VCaP (cell line): ENCODE measurements around the gene TFDP1.

Experiments used
- H3K27ac ChIP-seq: fragments of 450-650 bp; 2 replicates; pipeline ENCODE4 v1.5.1; 2017
- TF ChIP-seq, protein P1 (sequence below): fragments of 450-650 bp; conservative IDR thresholded peaks from 2 replicates; pipeline ENCODE4 v1.5.1; 2017; ENCODE audit warnings: mild to moderate bottlenecking, moderate library complexity

The TFDP1 gene

DNA sequence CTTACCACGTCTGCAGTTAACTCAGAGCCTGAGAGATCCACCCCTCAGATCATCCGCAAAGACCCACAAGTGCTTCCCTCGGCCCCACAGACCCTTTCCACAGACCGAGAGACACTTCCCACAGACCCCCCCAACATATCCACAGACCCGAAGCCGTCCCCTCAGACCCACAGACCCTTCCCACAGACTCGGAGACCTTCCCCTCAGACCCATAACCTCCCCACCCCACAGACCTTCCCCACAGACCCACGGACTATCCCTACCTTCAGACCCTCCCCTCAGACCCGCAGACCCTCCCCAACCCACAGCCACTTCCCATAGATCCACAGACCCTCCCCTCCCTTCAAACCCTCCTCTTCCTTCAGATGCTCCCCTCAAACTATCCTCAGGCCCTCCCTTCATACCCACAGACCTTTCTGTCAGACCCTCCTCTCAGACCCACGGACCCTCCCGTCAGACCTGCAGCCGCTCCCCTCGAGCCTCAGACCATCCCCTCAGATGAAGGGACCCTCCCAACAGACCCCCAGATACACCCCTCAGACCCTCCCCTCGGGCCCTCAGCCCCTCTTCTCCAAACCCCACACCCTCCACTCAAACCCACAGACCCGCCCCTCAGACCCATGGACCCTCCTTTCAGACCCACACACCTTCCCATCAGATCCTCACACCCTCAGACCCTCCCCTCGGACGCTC is 20.1 kb upstream of the TFDP1 start:
- no peak overlapping the region for H3K27ac ChIP-seq
- TF ChIP-seq, protein P1, sequence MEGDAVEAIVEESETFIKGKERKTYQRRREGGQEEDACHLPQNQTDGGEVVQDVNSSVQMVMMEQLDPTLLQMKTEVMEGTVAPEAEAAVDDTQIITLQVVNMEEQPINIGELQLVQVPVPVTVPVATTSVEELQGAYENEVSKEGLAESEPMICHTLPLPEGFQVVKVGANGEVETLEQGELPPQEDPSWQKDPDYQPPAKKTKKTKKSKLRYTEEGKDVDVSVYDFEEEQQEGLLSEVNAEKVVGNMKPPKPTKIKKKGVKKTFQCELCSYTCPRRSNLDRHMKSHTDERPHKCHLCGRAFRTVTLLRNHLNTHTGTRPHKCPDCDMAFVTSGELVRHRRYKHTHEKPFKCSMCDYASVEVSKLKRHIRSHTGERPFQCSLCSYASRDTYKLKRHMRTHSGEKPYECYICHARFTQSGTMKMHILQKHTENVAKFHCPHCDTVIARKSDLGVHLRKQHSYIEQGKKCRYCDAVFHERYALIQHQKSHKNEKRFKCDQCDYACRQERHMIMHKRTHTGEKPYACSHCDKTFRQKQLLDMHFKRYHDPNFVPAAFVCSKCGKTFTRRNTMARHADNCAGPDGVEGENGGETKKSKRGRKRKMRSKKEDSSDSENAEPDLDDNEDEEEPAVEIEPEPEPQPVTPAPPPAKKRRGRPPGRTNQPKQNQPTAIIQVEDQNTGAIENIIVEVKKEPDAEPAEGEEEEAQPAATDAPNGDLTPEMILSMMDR: no peak

- no peak overlapping the region for H3K27ac ChIP-seq
- TF ChIP-seq, protein P1: no peak
Observed at GRCh38 chr13:113565526-113566226, 18.9 kb upstream of the TFDP1 start.

DNA sequence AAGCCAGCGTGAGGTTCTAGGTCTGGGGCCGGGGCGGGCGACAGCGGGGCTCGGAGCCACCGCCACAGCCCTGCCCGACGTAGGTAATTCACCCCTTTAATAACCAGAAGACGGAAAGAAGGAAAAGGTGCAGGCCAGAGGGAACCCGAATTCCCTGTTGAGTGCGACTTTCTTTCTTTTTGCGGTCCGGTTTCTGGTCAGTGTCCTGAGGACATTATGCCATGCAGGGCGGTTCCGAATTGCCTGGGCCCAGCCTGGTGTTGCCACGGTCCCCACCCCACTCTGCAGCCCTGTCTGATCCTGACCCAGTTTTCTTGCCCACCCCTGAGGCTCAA is 18.4 kb upstream of the TFDP1 start:
- TF ChIP-seq, protein P1: no peak
- no peak overlapping the region for H3K27ac ChIP-seq

DNA sequence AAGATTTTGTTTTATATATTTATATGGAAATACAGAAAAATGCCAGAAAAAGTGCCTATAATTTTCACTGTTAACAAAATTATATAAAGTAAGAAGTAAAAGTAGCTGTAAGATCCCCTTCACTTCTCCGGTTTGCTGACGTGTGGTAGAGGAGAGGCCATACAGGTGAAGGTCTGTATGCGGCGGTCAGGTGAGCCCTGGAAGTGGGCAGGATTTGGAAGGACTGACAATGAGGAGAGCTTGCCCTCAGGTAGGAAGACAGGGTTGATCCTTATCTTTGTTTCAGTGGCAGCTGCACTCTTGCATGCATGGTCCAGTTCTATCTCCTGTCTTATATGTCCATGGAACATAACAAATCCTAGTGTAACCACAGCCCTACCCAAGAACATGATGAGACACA is 16.9 kb upstream of the TFDP1 start:
- TF ChIP-seq, protein P1: no peak
- H3K27ac ChIP-seq: no peak overlapping the region

GRCh38 chr13:113573065-113573464 is 11.5 kb upstream of the TFDP1 start:
- TF ChIP-seq, protein P1: no peak
- H3K27ac ChIP-seq: no peak overlapping the region

DNA sequence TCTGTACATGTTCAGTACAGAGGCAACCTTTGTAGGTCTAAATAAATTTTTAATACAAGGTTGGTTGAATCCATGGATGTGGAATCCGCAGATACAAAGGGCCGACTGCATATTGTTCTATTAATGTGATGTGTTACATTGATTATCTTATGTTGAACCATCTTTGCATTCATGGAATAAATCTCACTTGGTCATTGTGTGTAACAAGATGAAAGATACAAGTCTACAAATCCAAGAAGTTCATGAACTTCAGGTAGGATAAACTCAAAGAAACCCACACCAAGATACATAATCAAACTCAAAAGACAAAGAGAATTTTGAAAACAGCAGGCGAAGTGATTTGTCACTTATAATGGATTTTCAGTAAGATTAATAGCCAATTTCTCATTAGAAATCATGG is 8.0 kb upstream of the TFDP1 start:
- TF ChIP-seq, protein P1: no peak
- H3K27ac ChIP-seq: no peak overlapping the region

DNA sequence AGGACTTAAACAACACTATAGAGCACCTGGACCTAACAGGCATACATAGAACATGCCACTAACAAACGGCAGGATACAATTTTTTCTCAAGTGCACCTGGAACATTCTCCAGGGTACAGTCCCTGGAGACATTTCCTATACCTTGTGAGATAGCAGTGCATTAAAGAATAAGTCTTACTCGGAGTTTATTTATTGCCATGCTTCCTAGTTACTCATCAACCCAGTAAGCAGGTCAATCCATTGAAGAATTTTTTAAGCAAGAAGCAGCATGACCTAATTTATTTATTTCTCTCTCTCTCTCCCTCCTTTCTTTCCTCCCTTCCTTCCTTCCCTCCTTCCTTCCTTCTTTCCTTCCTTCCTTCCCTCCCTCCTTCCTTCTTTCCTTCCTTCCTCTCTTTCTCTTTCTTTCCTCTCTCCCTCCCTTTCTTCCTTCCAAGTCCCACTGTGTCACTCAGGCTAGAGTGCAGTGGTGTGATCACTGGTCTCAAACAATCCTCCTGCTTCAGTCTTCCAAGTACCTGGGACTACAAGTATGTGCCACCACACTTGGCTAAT is 6.6 kb upstream of the TFDP1 start:
- TF ChIP-seq, protein P1: no peak
- H3K27ac ChIP-seq: no peak overlapping the region
